Gastroesophageal sphincter (tissue), 4 donors: ENCODE data around the gene ANXA4. TPM values are rescaled to one million over a fixed set of nuclear protein-coding genes. Genes with fewer than 3 reads are reported as not detected.
"Not testable (repeated sequence)": the region's sequence is repeated elsewhere in the genome, so short reads cannot be mapped to it uniquely, and the experiment has no call there.

Experiments
- ATAC-seq: fragments of 150-250 bp; one replicate; pipeline ENCODE4 v1.9.1; 2016; ENCODE audit warnings: mild to moderate bottlenecking, moderate library complexity
- H3K27ac ChIP-seq, 4 donors: fragments of 200-600 bp; sonication (generic) in 3 of 4; 1 replicate in 3 of 4; 2 replicates in 1 of 4; pipeline ENCODE4 v1.5.1; 2016 to 2019
- H3K27me3 ChIP-seq: fragments of 200-600 bp; sonication (generic); one replicate; pipeline ENCODE4 v1.5.1; 2019
- H3K36me3 ChIP-seq, 2 donors: fragments of 200-600 bp; sonication (generic); one replicate each; pipeline ENCODE4 v1.5.1; 2019; ENCODE audit warnings: control low read depth in 1 of 2
- H3K4me1 ChIP-seq, 3 donors: fragments of 200-600 bp; sonication (generic); 1 replicate in 2 of 3; 2 replicates in 1 of 3; pipeline ENCODE4 v1.5.1; 2016 to 2019; ENCODE audit warnings: control low read depth in 2 of 3
- H3K4me3 ChIP-seq, 2 donors: fragments of 200-600 bp; sonication (generic); one replicate each; pipeline ENCODE4 v1.5.1; 2019; ENCODE audit warnings: mild to moderate bottlenecking in 1 of 2, moderate library complexity in 1 of 2
- H3K9me3 ChIP-seq, 3 donors: fragments of 200-600 bp; sonication (generic); one replicate each; pipeline ENCODE4 v1.5.1; 2017 to 2019; ENCODE audit warnings: control low read depth in 2 of 3
- EP300 ChIP-seq: sonication (generic); formaldehyde crosslinking; IDR thresholded peaks from one replicate; pipeline ENCODE4 v1.6.1; 2017; ENCODE audit warnings: antibody characterized with exemption, mild to moderate bottlenecking
- POLR2A ChIP-seq, 2 donors: fragments of 450-650 bp; IDR thresholded peaks; one replicate each; pipeline ENCODE4 v1.6.1; 2017; ENCODE audit warnings: antibody characterized with exemption in 2 of 2, mild to moderate bottlenecking in 2 of 2, moderate library complexity in 1 of 2
- POLR2AphosphoS5 ChIP-seq: sonication (generic); formaldehyde crosslinking; IDR thresholded peaks from one replicate; pipeline ENCODE4 v1.6.1; 2017; ENCODE audit warnings: antibody characterized with exemption
- WGBS, 2 donors: methylation state at CpG; one replicate each; pipeline ENCODE4 v1.1.5; 2018; ENCODE audit warnings: low coverage in 1 of 2; 5-methylcytosine and 5-hydroxymethylcytosine counted together
- total RNA-seq, 4 donors: library from RNA; depleted of rRNA; stranded (reverse); fragments of >200 nt; gene quantifications; one replicate each; pipeline ENCODE4 v1.1.0, GENCODE V29; 2016
- TF ChIP-seq, protein P1 (sequence below), 4 experiments: fragments of 200-600 bp in 2 of 4; fragments of 450-650 bp in 2 of 4; sonication (generic) in 1 of 4; IDR thresholded peaks; one replicate each; pipeline ENCODE4 v1.5.1; 2017 to 2019; ENCODE audit warnings: antibody characterized with exemption in 4 of 4, mild to moderate bottlenecking in 2 of 4, moderate library complexity in 2 of 4

ANXA4 gene
- total RNA-seq, 4 donors from 2014 or later: 49.0 to 66.8 (median 58.1) TPM

- H3K4me3 ChIP-seq: no peak overlapping the region
- 45 to 56% methylated on average over 2 to 5 of the region's 5 CpGs for WGBS, 2 donors
- H3K4me1 ChIP-seq: no peaks in the 10 kb centered on the region
- no peaks in the 10 kb centered on the region for H3K27me3 ChIP-seq
- no peak for ATAC-seq
- TF ChIP-seq EP300 (no peak), POLR2A (IDR thresholded peaks at IDR 0.05) (no peak), POLR2AphosphoS5 (no peak)
- TF ChIP-seq, protein P1, sequence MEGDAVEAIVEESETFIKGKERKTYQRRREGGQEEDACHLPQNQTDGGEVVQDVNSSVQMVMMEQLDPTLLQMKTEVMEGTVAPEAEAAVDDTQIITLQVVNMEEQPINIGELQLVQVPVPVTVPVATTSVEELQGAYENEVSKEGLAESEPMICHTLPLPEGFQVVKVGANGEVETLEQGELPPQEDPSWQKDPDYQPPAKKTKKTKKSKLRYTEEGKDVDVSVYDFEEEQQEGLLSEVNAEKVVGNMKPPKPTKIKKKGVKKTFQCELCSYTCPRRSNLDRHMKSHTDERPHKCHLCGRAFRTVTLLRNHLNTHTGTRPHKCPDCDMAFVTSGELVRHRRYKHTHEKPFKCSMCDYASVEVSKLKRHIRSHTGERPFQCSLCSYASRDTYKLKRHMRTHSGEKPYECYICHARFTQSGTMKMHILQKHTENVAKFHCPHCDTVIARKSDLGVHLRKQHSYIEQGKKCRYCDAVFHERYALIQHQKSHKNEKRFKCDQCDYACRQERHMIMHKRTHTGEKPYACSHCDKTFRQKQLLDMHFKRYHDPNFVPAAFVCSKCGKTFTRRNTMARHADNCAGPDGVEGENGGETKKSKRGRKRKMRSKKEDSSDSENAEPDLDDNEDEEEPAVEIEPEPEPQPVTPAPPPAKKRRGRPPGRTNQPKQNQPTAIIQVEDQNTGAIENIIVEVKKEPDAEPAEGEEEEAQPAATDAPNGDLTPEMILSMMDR (IDR thresholded peaks at IDR 0.05): no peak
- no peaks in the 10 kb centered on the region for H3K9me3 ChIP-seq
- no peaks in the 10 kb centered on the region for H3K36me3 ChIP-seq
- H3K27ac ChIP-seq: no peak overlapping the region
Measured at GRCh38 chr2:69734035-69734611, 7.8 kb upstream of the ANXA4 start.

DNA sequence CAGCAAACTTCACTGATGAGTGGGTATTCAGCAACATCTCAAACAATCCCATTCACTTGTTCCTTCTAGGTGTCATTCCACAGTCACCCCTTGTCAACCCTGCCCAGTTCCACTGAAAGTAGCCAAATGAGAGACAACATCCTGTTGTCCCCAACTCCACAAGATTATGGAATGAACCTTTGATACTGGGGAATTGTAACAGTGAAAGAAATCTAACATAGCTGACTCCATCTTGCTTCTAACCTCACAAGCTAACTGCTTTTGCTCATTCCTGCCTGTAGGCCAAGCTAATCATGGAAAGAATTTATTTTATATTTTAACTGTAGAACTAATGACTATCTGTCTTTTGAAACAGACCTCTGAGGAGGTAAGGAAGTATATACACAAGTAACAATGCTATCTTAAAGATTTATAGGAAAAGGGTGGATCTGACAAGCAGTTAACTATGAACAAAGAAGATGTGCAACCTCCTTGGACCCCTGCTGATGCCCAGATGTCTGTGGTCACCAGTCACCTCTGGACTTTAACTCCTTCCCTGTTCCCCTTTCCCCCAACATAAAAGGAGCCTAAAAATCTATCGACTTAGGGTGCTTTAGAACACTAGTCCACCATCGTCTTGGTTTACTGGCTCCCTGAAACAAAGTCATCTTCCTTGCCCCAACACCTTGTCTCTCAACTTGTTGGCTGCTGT, 6.9 kb upstream of the ANXA4 start:
- no peak for ATAC-seq
- no peak overlapping the region for H3K27ac ChIP-seq

DNA sequence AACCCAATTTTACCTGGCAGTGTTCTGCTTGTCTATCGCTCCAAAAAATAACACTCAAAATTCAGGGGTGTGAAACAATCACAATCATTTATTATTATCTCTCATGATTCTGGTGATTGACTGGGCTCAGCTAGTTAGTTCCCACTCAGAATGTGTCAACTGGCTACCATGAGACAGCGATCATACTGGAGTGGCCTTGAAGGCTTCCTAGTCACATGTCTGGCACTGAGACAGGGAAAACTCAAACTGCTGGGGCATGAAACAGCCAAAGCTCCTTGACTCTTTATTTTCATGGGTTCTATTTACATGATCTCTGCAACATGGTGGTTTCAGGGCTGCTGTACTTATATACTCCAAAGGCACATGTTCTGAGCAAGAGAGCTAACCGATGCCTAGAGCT, 6.2 kb upstream of the ANXA4 start:
- no peaks in the 10 kb centered on the region for H3K9me3 ChIP-seq
- H3K27ac ChIP-seq: no peak overlapping the region
- H3K36me3 ChIP-seq: no peaks in the 10 kb centered on the region
- H3K4me3 ChIP-seq: no peak overlapping the region
- no peaks in the 10 kb centered on the region for H3K27me3 ChIP-seq
- no peak for ATAC-seq
- 93 to 97% methylated on average over 3 of the region's 3 CpGs for WGBS, 2 donors
- H3K4me1 ChIP-seq: peaks cover 0 to 8% (median under 1%) of the 10 kb centered on the region in 3 donors
- TF ChIP-seq, protein P1 (IDR thresholded peaks at IDR 0.05): no peak
- TF ChIP-seq POLR2AphosphoS5 (no peak), EP300 (no peak), POLR2A (IDR thresholded peaks at IDR 0.05) (no peak)

More for the DNA sequence above, 6.9 kb upstream of the ANXA4 start:
- WGBS, 2 donors: 83 to 88% methylated on average over 1 to 2 of the region's 2 CpGs
- no peak overlapping the region for H3K4me3 ChIP-seq
- peaks cover 0 to 1% (median 0%) of the 10 kb centered on the region in 3 donors for H3K4me1 ChIP-seq
- H3K9me3 ChIP-seq: no peaks in the 10 kb centered on the region
- H3K36me3 ChIP-seq: no peaks in the 10 kb centered on the region
- H3K27me3 ChIP-seq: no peaks in the 10 kb centered on the region
- TF ChIP-seq POLR2A (IDR thresholded peaks at IDR 0.05): no peak
- TF ChIP-seq POLR2AphosphoS5: no peak
- no peak for TF ChIP-seq EP300
- TF ChIP-seq, protein P1 (IDR thresholded peaks at IDR 0.05): no peak

- not testable (repeated sequence) for H3K27me3 ChIP-seq, H3K9me3 ChIP-seq, H3K27ac ChIP-seq, H3K4me3 ChIP-seq, H3K36me3 ChIP-seq, ATAC-seq
- 68 to 89% methylated on average over 2 of the region's 3 CpGs for WGBS, 2 donors
- H3K4me1 ChIP-seq: peaks cover 0 to 22% (median 9%) of the 10 kb centered on the region in 3 donors
Measured at GRCh38 chr2:69738149-69738548, 3.8 kb upstream of the ANXA4 start.

DNA sequence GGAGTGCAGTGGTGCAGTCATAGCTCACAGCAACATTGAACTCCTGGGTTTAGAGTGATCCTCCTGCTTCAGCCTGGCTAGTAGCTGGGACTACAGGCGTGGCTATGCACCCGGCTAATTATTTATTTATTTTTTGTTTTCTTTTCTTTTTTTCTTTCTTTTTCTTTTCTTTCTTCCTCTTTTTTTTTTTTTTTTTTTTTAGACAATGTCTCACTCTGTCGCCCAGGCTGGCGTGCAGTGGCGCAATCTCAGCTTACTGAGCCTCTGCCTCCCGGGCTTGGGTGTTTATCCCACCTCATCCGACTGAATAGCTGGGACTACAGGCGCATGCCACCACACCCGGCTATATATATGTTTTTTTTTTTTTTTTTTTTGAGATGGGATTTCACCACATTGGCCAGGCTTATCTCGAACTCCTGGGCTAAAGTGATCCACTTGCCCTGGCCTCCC, 1.4 kb upstream of the ANXA4 start:
- no peaks in the 10 kb centered on the region for H3K27me3 ChIP-seq
- no peak for TF ChIP-seq EP300
- TF ChIP-seq POLR2AphosphoS5: no peak
- no peak for TF ChIP-seq POLR2A (IDR thresholded peaks at IDR 0.05)
- H3K27ac ChIP-seq: peak overlapping the region; percentile 74 to 97 (median 94)
- no peaks in the 10 kb centered on the region for H3K36me3 ChIP-seq
- no peak for ATAC-seq
- H3K4me1 ChIP-seq: peaks cover 0 to 45% (median 12%) of the 10 kb centered on the region in 3 donors
- peak overlapping the region in 1 of 2 donors; percentile 88 for H3K4me3 ChIP-seq
- WGBS, 2 donors: 0 to 49% methylated on average over 1 to 10 of the region's 10 CpGs
- no peaks in the 10 kb centered on the region for H3K9me3 ChIP-seq

DNA sequence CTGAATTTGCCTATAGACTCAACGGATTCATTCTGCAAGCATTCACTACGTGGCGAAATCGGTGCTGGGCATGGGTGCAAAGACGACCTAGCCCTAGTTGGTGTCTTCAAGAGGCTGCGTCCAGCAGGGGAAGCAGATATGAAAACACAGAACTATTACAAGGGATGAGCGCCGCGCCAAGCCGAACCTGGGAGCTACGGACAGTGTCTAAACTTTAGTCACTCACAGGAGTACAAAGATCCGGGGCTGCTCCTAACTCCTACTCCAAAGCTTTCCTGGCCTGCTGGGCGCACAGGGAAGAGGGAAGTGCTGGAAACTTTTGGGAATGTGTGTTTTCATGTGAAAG, 732 bp upstream of the ANXA4 start:
- ATAC-seq: peak; percentile 67
- Histone ChIP-seq H3K4me3 (peak overlapping the region; percentile 78 to 88), H3K27ac (peak overlapping the region; percentile 74 to 97 (median 94)), H3K27me3 (no peaks in the 10 kb centered on the region), H3K9me3 (no peaks in the 10 kb centered on the region), H3K36me3 (no peaks in the 10 kb centered on the region), H3K4me1 (peaks cover 0 to 48% (median 12%) of the 10 kb centered on the region in 3 donors)
- WGBS, 2 donors: 0 to 3% methylated on average over 2 to 11 of the region's 13 CpGs
- no peak for TF ChIP-seq POLR2AphosphoS5
- TF ChIP-seq, protein P1 (IDR thresholded peaks at IDR 0.05): peak in 2 of 4 experiments; percentile 27 to 30
